Kasumi-1 (cell line): ENCODE results near the gene TRABD2A.

Source experiments
- DNase-seq, 2 experiments: peaks; one replicate each; lab custom pipeline; 2025; lab: John Stamatoyannopoulos, UW

Gene TRABD2A

GRCh38 chr2:84850471-84850870, 30.4 kb downstream of the TRABD2A start:
- no peak for DNase-seq

GRCh38 chr2:84849271-84849952, 31.5 kb downstream of the TRABD2A start:
- DNase-seq, result no peak

GRCh38 chr2:84847326-84848050, 33.4 kb downstream of the TRABD2A start:
- DNase-seq, result no peak

- DNase-seq, result no peak
Observed at GRCh38 chr2:84846741-84847142, 34.1 kb downstream of the TRABD2A start.

GRCh38 chr2:84846041-84846663, 34.7 kb downstream of the TRABD2A start:
- peak; percentile 92 to 94 for DNase-seq

- DNase-seq, result no peak
Observed at GRCh38 chr2:84844141-84844540, 36.7 kb downstream of the TRABD2A start.

GRCh38 chr2:84841577-84841976, 39.3 kb downstream of the TRABD2A start:
- no peak for DNase-seq

GRCh38 chr2:84840306-84840705, 40.6 kb downstream of the TRABD2A start:
- DNase-seq, result no peak

GRCh38 chr2:84839851-84840250, 41.0 kb downstream of the TRABD2A start:
- no peak for DNase-seq

GRCh38 chr2:84838434-84839145, 42.3 kb downstream of the TRABD2A start:
- no peak for DNase-seq

GRCh38 chr2:84836215-84836614, 44.7 kb downstream of the TRABD2A start:
- DNase-seq, result no peak

- no peak for DNase-seq
Observed at GRCh38 chr2:84833481-84834150, 47.3 kb downstream of the TRABD2A start.

- peak; percentile 80 to 82 for DNase-seq
Observed at GRCh38 chr2:84832772-84833461, 48.0 kb downstream of the TRABD2A start.

GRCh38 chr2:84830758-84831500, 50.0 kb downstream of the TRABD2A start:
- DNase-seq, result no peak

GRCh38 chr2:84830095-84830494, 50.8 kb downstream of the TRABD2A start:
- peak; percentile 86 to 87 for DNase-seq

- no peak for DNase-seq
Observed at GRCh38 chr2:84829693-84830092, 51.2 kb downstream of the TRABD2A start.

GRCh38 chr2:84827978-84828575, 52.8 kb downstream of the TRABD2A start:
- no peak for DNase-seq

GRCh38 chr2:84823788-84824187, 57.1 kb downstream of the TRABD2A start:
- DNase-seq, result no peak

- no peak for DNase-seq
Observed at GRCh38 chr2:84823229-84823628, 57.7 kb downstream of the TRABD2A start.

GRCh38 chr2:84821806-84822205, 59.1 kb downstream of the TRABD2A start:
- no peak for DNase-seq
